Testis (tissue), 3 donors: Measurements from ENCODE around the gene SDK1. TPM values are rescaled to one million over a fixed set of nuclear protein-coding genes. Genes with fewer than 3 reads are reported as not detected.

Source experiments
- DNase-seq: peaks from one replicate; pipeline ENCODE4 v3.0.0-alpha.2; 2019
- H3K27ac ChIP-seq, 2 donors: fragments of 200-600 bp; sonication (generic); one replicate each; pipeline ENCODE4 v1.5.1; 2019
- H3K27me3 ChIP-seq: fragments of 200-600 bp; sonication (generic); one replicate; pipeline ENCODE4 v1.5.1; 2019
- H3K36me3 ChIP-seq: fragments of 200-600 bp; sonication (generic); one replicate; pipeline ENCODE4 v1.5.1; 2017; ENCODE audit warnings: low read depth; ENCODE audit errors: missing control alignments
- H3K4me1 ChIP-seq: fragments of 200-600 bp; sonication (generic); one replicate; pipeline ENCODE4 v1.5.1; 2019
- H3K4me3 ChIP-seq, 2 donors: fragments of 200-600 bp; sonication (generic); one replicate each; pipeline ENCODE4 v1.5.1; 2017 to 2019
- H3K9me3 ChIP-seq: fragments of 200-600 bp; sonication (generic); one replicate; pipeline ENCODE4 v1.5.1; 2017
- CTCF ChIP-seq, 3 experiments: fragments of 450-650 bp in 2 of 3; fragments of 200-600 bp in 1 of 3; sonication (generic) in 1 of 3; IDR thresholded peaks; one replicate each; pipeline ENCODE4 v1.5.1; 2016 to 2019; ENCODE audit warnings: antibody characterized with exemption in 3 of 3, mild to moderate bottlenecking in 2 of 3, moderate library complexity in 1 of 3
- POLR2A ChIP-seq: fragments of 450-650 bp; IDR thresholded peaks from one replicate; pipeline ENCODE4 v1.6.1; 2017; ENCODE audit warnings: antibody characterized with exemption, mild to moderate bottlenecking, moderate library complexity
- WGBS, 2 donors: methylation state at CpG; one replicate each; pipeline ENCODE4 v1.1.5; 2018; 5-methylcytosine and 5-hydroxymethylcytosine counted together
- intact Hi-C: fragments of 100-400 bp; cut with DNase I; formaldehyde crosslinking; loops from one replicate; pipeline ENCODE4 v1.15.1; 2023; ENCODE audit warnings: low total_unique reads
- polyA plus RNA-seq: library from polyadenylated mRNA; stranded (reverse); fragments of 350-450 nt; fragmentation: Illumina TruSeq; extraction: RNeasy Lipid Tissue Mini Kit (QIAGEN cat#74804); gene quantifications from one replicate; pipeline ENCODE4 v1.2.3, GENCODE V29; 2014; ENCODE audit warnings: low read depth, low replicate concordance; ENCODE audit not compliant: insufficient read depth
- total RNA-seq, 2 donors: library from RNA; depleted of rRNA; stranded (reverse); fragments of >200 nt; gene quantifications; one replicate each; pipeline ENCODE4 v1.2.3, GENCODE V29; 2016

Gene SDK1
- total and polyA plus RNA-seq, 3 donors from 2014 or later: 20.0 to 36.2 (median 24.9) TPM

- Histone ChIP-seq H3K36me3 (no peaks in the 10 kb centered on the region), H3K27ac (no peak overlapping the region), H3K9me3 (no peaks in the 10 kb centered on the region), H3K4me1 (no peaks in the 10 kb centered on the region), H3K4me3 (no peak overlapping the region), H3K27me3 (no peaks in the 10 kb centered on the region)
- no peak for TF ChIP-seq POLR2A
- TF ChIP-seq CTCF (IDR thresholded peaks at IDR 0.05): no peak
- intact Hi-C loops: no loop called here
- no peak for DNase-seq
- WGBS, 2 donors: 90 to 94% methylated on average over 7 to 8 of the region's 8 CpGs
These were observed 822.8 kb downstream of the SDK1 start for GRCh38 chr7:4123823-4124222.

GRCh38 chr7:4124556-4125477 lies 823.8 kb downstream of the SDK1 start:
- no peak overlapping the region for H3K4me3 ChIP-seq
- TF ChIP-seq POLR2A: no peak
- intact Hi-C loops: no loop called here

GRCh38 chr7:4127909-4128560 lies 827.0 kb downstream of the SDK1 start:
- Histone ChIP-seq H3K36me3 (no peaks in the 10 kb centered on the region), H3K4me1 (no peaks in the 10 kb centered on the region), H3K27me3 (no peaks in the 10 kb centered on the region), H3K9me3 (no peaks in the 10 kb centered on the region), H3K27ac (no peak overlapping the region), H3K4me3 (no peak overlapping the region)
- DNase-seq: no peak
- TF ChIP-seq POLR2A: no peak
- no peak for TF ChIP-seq CTCF (IDR thresholded peaks at IDR 0.05)
- WGBS, 2 donors: 94 to 95% methylated on average over 21 of the region's 21 CpGs
- intact Hi-C loops: no loop called here

More at GRCh38 chr7:4124556-4125477, 823.8 kb downstream of the SDK1 start:
- Histone ChIP-seq H3K27ac (no peak overlapping the region), H3K36me3 (no peaks in the 10 kb centered on the region), H3K27me3 (no peaks in the 10 kb centered on the region), H3K4me1 (no peaks in the 10 kb centered on the region), H3K9me3 (no peaks in the 10 kb centered on the region)
- DNase-seq: no peak
- WGBS, 2 donors: 88 to 90% methylated on average over 5 of the region's 5 CpGs

GRCh38 chr7:4129481-4130122 lies 828.5 kb downstream of the SDK1 start:
- Histone ChIP-seq H3K27ac (no peak overlapping the region), H3K27me3 (no peaks in the 10 kb centered on the region), H3K4me3 (no peak overlapping the region), H3K36me3 (no peaks in the 10 kb centered on the region), H3K4me1 (no peaks in the 10 kb centered on the region), H3K9me3 (no peaks in the 10 kb centered on the region)
- intact Hi-C loops: no loop called here
- DNase-seq: no peak
- 89 to 93% methylated on average over 11 to 29 of the region's 29 CpGs for WGBS, 2 donors
- TF ChIP-seq CTCF (IDR thresholded peaks at IDR 0.05): no peak
- no peak for TF ChIP-seq POLR2A

GRCh38 chr7:4131063-4131462 lies 830.0 kb downstream of the SDK1 start:
- DNase-seq: no peak
- Histone ChIP-seq H3K4me1 (no peaks in the 10 kb centered on the region), H3K9me3 (no peaks in the 10 kb centered on the region), H3K27me3 (no peaks in the 10 kb centered on the region), H3K36me3 (no peaks in the 10 kb centered on the region), H3K27ac (no peak overlapping the region), H3K4me3 (no peak overlapping the region)
- WGBS, 2 donors: 92 to 94% methylated on average over 7 of the region's 7 CpGs
- TF ChIP-seq CTCF (IDR thresholded peaks at IDR 0.05) (no peak), POLR2A (no peak)
- intact Hi-C loops: no loop called here
